ENCODE results near the gene UGT1A5.

UGT1A5 gene

GRCh38 chr2:233712611-233713261 is at the start of gene UGT1A5:
UGT1A5 (plus strand) TSS chr2:233712907; CDS start chr2:233712992, 85 bp downstream.
- Histone ChIP-seq H3K4me3 (ENCODE audit: low read depth, low read length) (no peak within 1 kb of the TSS), H3K9me3 (ENCODE audit: control insufficient read depth, insufficient read depth, low read length) (no peaks in the 10 kb centered on the region), H3K9ac (ENCODE audit: low read depth, low read length) (no peak within 1 kb of the TSS), H3K27ac (ENCODE audit: low read depth, low read length) (no peak within 1 kb of the TSS), H3K27me3 (ENCODE audit: control insufficient read depth, insufficient read depth, low read length) (no peaks in the 10 kb centered on the region), H3K36me3 (ENCODE audit: control insufficient read depth, insufficient read depth, low read length) (no peaks in the 10 kb centered on the region), H3K4me1 (ENCODE audit: control insufficient read depth, insufficient read depth, low read length) (no peaks in the 10 kb centered on the region)

DNA sequence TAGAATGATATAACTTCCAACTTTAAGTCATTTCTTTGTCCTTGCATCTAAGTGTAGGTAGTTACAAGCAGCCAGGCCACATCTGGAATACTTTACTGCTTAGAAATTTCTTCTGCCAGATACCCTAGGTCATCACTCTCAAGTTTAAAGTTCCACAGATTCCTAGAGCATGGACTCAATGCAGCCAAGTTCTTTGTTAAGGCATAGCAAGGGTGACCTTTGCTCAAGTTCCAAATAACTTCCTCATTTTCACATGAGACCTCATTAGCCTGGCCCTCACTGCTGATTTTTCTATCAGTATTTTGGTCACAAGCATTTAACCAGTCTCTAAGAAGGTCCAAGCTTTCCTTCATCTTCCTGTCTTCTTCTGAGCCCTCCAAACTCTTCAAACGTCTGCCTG is 48.8 kb upstream of the UGT1A5 start:
- Histone ChIP-seq H3K4me1 (ENCODE audit: control insufficient read depth, insufficient read depth, low read length) (no peaks in the 10 kb centered on the region), H3K27me3 (ENCODE audit: control insufficient read depth, insufficient read depth, low read length) (no peaks in the 10 kb centered on the region), H3K9me3 (ENCODE audit: control insufficient read depth, insufficient read depth, low read length) (peaks cover 3% of the 10 kb centered on the region; the same call in 1 of the 2 replicates), H3K4me3 (ENCODE audit: low read depth, low read length) (no peak overlapping the region), H3K36me3 (ENCODE audit: control insufficient read depth, insufficient read depth, low read length) (no peaks in the 10 kb centered on the region), H3K9ac (ENCODE audit: low read depth, low read length) (no peak overlapping the region), H3K27ac (ENCODE audit: low read depth, low read length) (no peak overlapping the region)

GRCh38 chr2:233668605-233669260 is 44.0 kb upstream of the UGT1A5 start:
- Histone ChIP-seq H3K4me1 (ENCODE audit: control insufficient read depth, insufficient read depth, low read length) (no peaks in the 10 kb centered on the region), H3K27ac (ENCODE audit: low read depth, low read length) (no peak overlapping the region), H3K9ac (ENCODE audit: low read depth, low read length) (no peak overlapping the region), H3K4me3 (ENCODE audit: low read depth, low read length) (no peak overlapping the region), H3K36me3 (ENCODE audit: control insufficient read depth, insufficient read depth, low read length) (no peaks in the 10 kb centered on the region), H3K27me3 (ENCODE audit: control insufficient read depth, insufficient read depth, low read length) (no peaks in the 10 kb centered on the region), H3K9me3 (ENCODE audit: control insufficient read depth, insufficient read depth, low read length) (peaks cover 3% of the 10 kb centered on the region; the same call in 1 of the 2 replicates)

DNA sequence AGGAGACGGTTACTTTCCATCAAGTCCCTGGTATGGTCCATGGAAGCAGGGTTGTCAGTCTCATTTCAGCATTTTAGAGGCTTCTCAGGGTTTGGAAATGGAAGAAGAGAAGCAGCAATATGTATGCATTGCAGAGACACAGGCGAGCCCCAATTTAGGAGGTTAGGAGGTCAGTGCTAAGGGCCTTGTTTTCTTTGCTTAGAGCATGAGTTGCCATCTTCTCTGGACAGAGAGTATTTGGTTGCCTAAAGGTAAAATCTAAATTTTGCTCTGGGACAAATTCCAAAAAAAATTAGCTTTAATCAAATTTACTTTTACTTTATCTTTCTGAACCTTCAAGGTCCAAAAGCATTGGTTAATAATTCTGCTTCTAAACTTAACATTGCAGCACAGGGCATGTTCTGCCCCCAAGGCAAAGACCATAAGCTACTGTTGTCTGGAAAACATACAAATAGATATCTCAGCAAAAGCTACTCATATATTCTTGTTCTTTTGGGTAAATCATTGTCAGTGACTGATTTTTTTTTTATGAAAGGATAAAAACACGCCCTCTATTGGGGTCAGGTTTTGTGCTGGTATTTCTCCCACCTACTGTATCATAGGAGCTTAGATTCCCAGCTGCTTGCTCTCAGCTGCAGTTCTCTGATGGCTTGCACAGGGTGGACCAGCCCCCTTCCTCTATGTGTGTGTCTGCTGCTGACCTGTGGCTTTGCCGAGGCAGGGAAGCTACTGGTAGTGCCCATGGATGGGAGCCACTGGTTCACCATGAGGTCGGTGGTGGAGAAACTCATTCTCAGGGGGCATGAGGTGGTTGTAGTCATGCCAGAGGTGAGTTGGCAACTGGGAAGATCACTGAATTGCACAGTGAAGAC is 41.2 kb upstream of the UGT1A5 start, which contains the start of gene UGT1A9:
Gene UGT1A9 (plus strand): TSS at position 609 of the 872 bp plus-strand sequence. CDS start 37 bp downstream, at position 646.
- no peaks in the 10 kb centered on the region for H3K36me3 ChIP-seq (ENCODE audit: control insufficient read depth, insufficient read depth, low read length)
- H3K27me3 ChIP-seq (ENCODE audit: control insufficient read depth, insufficient read depth, low read length), result no peaks in the 10 kb centered on the region
- no peaks in the 10 kb centered on the region for H3K9me3 ChIP-seq (ENCODE audit: control insufficient read depth, insufficient read depth, low read length)
- no peaks in the 10 kb centered on the region for H3K4me1 ChIP-seq (ENCODE audit: control insufficient read depth, insufficient read depth, low read length)
- H3K4me3 ChIP-seq (ENCODE audit: low read depth, low read length), result no peak within 1 kb of the TSS
- no peak within 1 kb of the TSS for H3K27ac ChIP-seq (ENCODE audit: low read depth, low read length)
- no peak within 1 kb of the TSS for H3K9ac ChIP-seq (ENCODE audit: low read depth, low read length)

- Histone ChIP-seq H3K27ac (ENCODE audit: low read depth, low read length) (no peak overlapping the region), H3K36me3 (ENCODE audit: control insufficient read depth, insufficient read depth, low read length) (no peaks in the 10 kb centered on the region), H3K9ac (ENCODE audit: low read depth, low read length) (no peak overlapping the region), H3K4me3 (ENCODE audit: low read depth, low read length) (no peak overlapping the region), H3K9me3 (ENCODE audit: control insufficient read depth, insufficient read depth, low read length) (no peaks in the 10 kb centered on the region), H3K27me3 (ENCODE audit: control insufficient read depth, insufficient read depth, low read length) (no peaks in the 10 kb centered on the region), H3K4me1 (ENCODE audit: control insufficient read depth, insufficient read depth, low read length) (no peaks in the 10 kb centered on the region)
Measured at GRCh38 chr2:233672886-233673285, 39.8 kb upstream of the UGT1A5 start.

DNA sequence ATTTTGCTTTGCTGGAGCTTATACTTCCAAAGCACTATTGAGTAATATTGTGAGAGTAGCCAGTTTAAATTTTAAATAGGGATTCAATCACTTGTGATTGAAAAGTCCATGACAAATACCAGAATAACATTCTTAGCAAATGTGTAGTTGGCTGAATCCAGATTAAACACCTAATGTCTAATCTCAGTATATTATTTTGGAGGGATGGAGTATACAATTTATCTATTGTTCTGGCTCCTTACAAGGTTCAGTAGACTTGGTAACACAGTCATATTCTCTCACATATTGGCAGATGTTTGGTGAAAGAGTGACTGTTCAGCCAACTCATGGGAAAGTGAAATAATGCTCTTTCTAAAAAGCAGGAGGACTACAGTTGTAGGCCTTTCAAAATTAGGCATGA is 38.8 kb upstream of the UGT1A5 start:
- H3K36me3 ChIP-seq (ENCODE audit: control insufficient read depth, insufficient read depth, low read length), result no peaks in the 10 kb centered on the region
- no peaks in the 10 kb centered on the region for H3K27me3 ChIP-seq (ENCODE audit: control insufficient read depth, insufficient read depth, low read length)
- H3K9me3 ChIP-seq (ENCODE audit: control insufficient read depth, insufficient read depth, low read length), result no peaks in the 10 kb centered on the region
- H3K27ac ChIP-seq (ENCODE audit: low read depth, low read length), result no peak overlapping the region
- no peak overlapping the region for H3K9ac ChIP-seq (ENCODE audit: low read depth, low read length)
- H3K4me3 ChIP-seq (ENCODE audit: low read depth, low read length), result no peak overlapping the region
- H3K4me1 ChIP-seq (ENCODE audit: control insufficient read depth, insufficient read depth, low read length), result no peaks in the 10 kb centered on the region

DNA sequence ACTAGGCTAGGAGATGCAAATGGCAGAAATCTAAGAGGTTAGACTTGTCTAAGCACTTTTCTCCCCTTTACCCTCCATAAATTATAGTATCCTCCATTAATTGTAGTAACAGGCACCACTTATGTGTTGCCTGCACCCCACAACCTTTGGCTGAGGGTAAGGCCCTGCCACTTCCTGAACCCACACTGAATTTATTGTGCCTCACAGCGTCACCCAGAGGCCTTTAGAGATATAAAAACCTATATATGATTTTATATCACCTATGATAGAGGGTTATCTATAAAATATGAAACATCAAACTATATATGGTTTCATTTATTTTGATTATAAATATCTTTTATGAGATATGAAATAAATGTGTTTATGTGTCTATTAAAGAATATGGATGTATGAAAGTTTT is 38.4 kb upstream of the UGT1A5 start:
- H3K36me3 ChIP-seq (ENCODE audit: control insufficient read depth, insufficient read depth, low read length), result no peaks in the 10 kb centered on the region
- no peak overlapping the region for H3K9ac ChIP-seq (ENCODE audit: low read depth, low read length)
- no peaks in the 10 kb centered on the region for H3K4me1 ChIP-seq (ENCODE audit: control insufficient read depth, insufficient read depth, low read length)
- H3K27ac ChIP-seq (ENCODE audit: low read depth, low read length), result no peak overlapping the region
- no peaks in the 10 kb centered on the region for H3K27me3 ChIP-seq (ENCODE audit: control insufficient read depth, insufficient read depth, low read length)
- H3K4me3 ChIP-seq (ENCODE audit: low read depth, low read length), result no peak overlapping the region
- no peaks in the 10 kb centered on the region for H3K9me3 ChIP-seq (ENCODE audit: control insufficient read depth, insufficient read depth, low read length)

GRCh38 chr2:233674995-233675394 is 37.7 kb upstream of the UGT1A5 start:
- Histone ChIP-seq H3K36me3 (ENCODE audit: control insufficient read depth, insufficient read depth, low read length) (no peaks in the 10 kb centered on the region), H3K27ac (ENCODE audit: low read depth, low read length) (no peak overlapping the region), H3K4me3 (ENCODE audit: low read depth, low read length) (no peak overlapping the region), H3K4me1 (ENCODE audit: control insufficient read depth, insufficient read depth, low read length) (no peaks in the 10 kb centered on the region), H3K27me3 (ENCODE audit: control insufficient read depth, insufficient read depth, low read length) (no peaks in the 10 kb centered on the region), H3K9ac (ENCODE audit: low read depth, low read length) (no peak overlapping the region), H3K9me3 (ENCODE audit: control insufficient read depth, insufficient read depth, low read length) (no peaks in the 10 kb centered on the region)

DNA sequence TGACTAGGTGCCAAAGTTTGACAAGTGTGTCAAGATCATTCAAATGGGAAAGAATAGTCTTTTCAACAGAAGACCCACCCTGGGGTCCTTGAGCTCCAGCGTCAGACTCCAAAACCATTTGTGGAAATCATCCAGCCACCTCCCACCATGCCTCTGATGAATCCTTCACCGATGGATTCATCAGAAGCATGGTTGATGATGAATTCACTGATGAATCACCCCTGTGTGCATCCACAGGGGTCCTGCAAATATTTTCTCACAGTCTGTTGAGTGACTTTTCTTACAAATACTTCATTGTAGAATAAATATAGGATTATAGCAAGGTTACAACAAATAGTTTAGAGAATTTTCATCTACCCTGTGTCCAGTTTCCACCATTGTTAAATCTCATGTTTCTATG is 36.7 kb upstream of the UGT1A5 start:
- H3K9me3 ChIP-seq (ENCODE audit: control insufficient read depth, insufficient read depth, low read length), result no peaks in the 10 kb centered on the region
- H3K27me3 ChIP-seq (ENCODE audit: control insufficient read depth, insufficient read depth, low read length), result no peaks in the 10 kb centered on the region
- H3K4me3 ChIP-seq (ENCODE audit: low read depth, low read length), result no peak overlapping the region
- no peaks in the 10 kb centered on the region for H3K36me3 ChIP-seq (ENCODE audit: control insufficient read depth, insufficient read depth, low read length)
- H3K9ac ChIP-seq (ENCODE audit: low read depth, low read length), result no peak overlapping the region
- no peaks in the 10 kb centered on the region for H3K4me1 ChIP-seq (ENCODE audit: control insufficient read depth, insufficient read depth, low read length)
- H3K27ac ChIP-seq (ENCODE audit: low read depth, low read length), result no peak overlapping the region

- Histone ChIP-seq H3K4me3 (ENCODE audit: low read depth, low read length) (no peak overlapping the region), H3K4me1 (ENCODE audit: control insufficient read depth, insufficient read depth, low read length) (no peaks in the 10 kb centered on the region), H3K9ac (ENCODE audit: low read depth, low read length) (no peak overlapping the region), H3K27ac (ENCODE audit: low read depth, low read length) (no peak overlapping the region), H3K36me3 (ENCODE audit: control insufficient read depth, insufficient read depth, low read length) (no peaks in the 10 kb centered on the region), H3K27me3 (ENCODE audit: control insufficient read depth, insufficient read depth, low read length) (no peaks in the 10 kb centered on the region), H3K9me3 (ENCODE audit: control insufficient read depth, insufficient read depth, low read length) (no peaks in the 10 kb centered on the region)
Measured at GRCh38 chr2:233679196-233679595, 33.5 kb upstream of the UGT1A5 start.

Measured in HUES48 (cell line).